SK-N-SH treated with all-trans-retinoic acid at 6 μM for 48 hours (cell line): ENCODE measurements around the gene SVIL.

Experiments used
- ZFP30 ChIP-seq: fragments of 450-650 bp; formaldehyde crosslinking; IDR thresholded peaks from 2 replicates; pipeline ENCODE4 v1.5.0; 2022; ENCODE audit warnings: mild to moderate bottlenecking, moderate library complexity
- ZNF70 ChIP-seq: fragments of 450-650 bp; formaldehyde crosslinking; IDR thresholded peaks from 2 replicates; pipeline ENCODE4 v1.5.0; 2020; ENCODE audit warnings: mild to moderate bottlenecking, moderate library complexity
- TF ChIP-seq, protein P1 (sequence below): fragments of 250-450 bp; sonication (Bioruptor Pico); IDR thresholded peaks from 2 replicates; pipeline ENCODE4 v1.8.0; 2020; ENCODE audit warnings: mild to moderate bottlenecking, moderate library complexity, borderline replicate concordance
- TF ChIP-seq, protein P2 (sequence below): fragments of 250-450 bp; sonication (Bioruptor Pico); IDR thresholded peaks from 2 replicates; pipeline ENCODE4 v1.5.1; 2021; ENCODE audit warnings: mild to moderate bottlenecking, moderate library complexity

DNA sequence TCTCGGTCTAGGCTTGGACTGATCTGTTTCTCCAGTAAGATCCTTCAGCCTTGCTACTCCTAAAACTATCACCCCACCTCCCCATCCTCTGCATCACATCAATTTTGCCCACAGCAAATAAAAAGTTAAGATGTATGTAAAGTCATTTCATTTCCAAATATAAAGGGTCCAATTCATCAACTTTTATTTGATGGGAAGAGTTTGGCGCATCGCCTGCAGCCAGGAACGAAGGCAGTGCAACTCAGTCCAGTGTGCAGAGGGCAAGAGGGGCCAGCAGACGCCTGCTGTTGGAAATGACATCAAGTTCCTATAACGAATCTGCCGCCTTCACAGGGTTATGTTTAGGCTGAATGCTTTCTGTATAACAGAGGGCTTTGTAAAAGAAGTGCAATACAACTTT lies 97.0 kb downstream of the SVIL start:
- TF ChIP-seq, protein P1, sequence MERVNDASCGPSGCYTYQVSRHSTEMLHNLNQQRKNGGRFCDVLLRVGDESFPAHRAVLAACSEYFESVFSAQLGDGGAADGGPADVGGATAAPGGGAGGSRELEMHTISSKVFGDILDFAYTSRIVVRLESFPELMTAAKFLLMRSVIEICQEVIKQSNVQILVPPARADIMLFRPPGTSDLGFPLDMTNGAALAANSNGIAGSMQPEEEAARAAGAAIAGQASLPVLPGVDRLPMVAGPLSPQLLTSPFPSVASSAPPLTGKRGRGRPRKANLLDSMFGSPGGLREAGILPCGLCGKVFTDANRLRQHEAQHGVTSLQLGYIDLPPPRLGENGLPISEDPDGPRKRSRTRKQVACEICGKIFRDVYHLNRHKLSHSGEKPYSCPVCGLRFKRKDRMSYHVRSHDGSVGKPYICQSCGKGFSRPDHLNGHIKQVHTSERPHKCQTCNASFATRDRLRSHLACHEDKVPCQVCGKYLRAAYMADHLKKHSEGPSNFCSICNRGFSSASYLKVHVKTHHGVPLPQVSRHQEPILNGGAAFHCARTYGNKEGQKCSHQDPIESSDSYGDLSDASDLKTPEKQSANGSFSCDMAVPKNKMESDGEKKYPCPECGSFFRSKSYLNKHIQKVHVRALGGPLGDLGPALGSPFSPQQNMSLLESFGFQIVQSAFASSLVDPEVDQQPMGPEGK (CRISPR knock-in tag): no peak
- TF ChIP-seq, protein P2, sequence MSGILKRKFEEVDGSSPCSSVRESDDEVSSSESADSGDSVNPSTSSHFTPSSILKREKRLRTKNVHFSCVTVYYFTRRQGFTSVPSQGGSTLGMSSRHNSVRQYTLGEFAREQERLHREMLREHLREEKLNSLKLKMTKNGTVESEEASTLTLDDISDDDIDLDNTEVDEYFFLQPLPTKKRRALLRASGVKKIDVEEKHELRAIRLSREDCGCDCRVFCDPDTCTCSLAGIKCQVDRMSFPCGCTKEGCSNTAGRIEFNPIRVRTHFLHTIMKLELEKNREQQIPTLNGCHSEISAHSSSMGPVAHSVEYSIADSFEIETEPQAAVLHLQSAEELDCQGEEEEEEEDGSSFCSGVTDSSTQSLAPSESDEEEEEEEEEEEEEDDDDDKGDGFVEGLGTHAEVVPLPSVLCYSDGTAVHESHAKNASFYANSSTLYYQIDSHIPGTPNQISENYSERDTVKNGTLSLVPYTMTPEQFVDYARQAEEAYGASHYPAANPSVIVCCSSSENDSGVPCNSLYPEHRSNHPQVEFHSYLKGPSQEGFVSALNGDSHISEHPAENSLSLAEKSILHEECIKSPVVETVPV (CRISPR knock-in tag): no peak
- no peak for TF ChIP-seq ZNF70 (CRISPR knock-in tag)
- TF ChIP-seq ZFP30 (CRISPR knock-in tag): no peak
